T-cell (primary cell): ENCODE results near the gene PLCB1. TPM values are rescaled to one million over a fixed set of nuclear protein-coding genes. Genes with fewer than 3 reads are reported as not detected.
"Not testable (repeated sequence)": the region's sequence is repeated elsewhere in the genome, so short reads cannot be mapped to it uniquely, and the experiment has no call there.

ENCODE experiments used
- ATAC-seq, 4 experiments: fragments of 200-7000 bp in 3 of 4; fragments of 150-1000 bp in 1 of 4; cut with Tn5 transposase; replicated peaks in 1 of 4; 1 replicate in 3 of 4; 2 replicates in 1 of 4; pipeline ENCODE4 v1.10.0; 2021; ENCODE audit warnings: moderate library complexity in 3 of 4, mild to moderate bottlenecking in 2 of 4, moderate number of reproducible peaks in 1 of 4
- CTCF ChIA-PET, 2 donors: fragments of 300-600 bp; sonication (Branson Sonifier 250); formaldehyde crosslinking; loops; one replicate each; lab custom pipeline; 2022; ENCODE audit warnings: antibody characterized with exemption in 2 of 2; lab: Charles Lee
- POLR2A ChIA-PET, 2 donors: fragments of 300-600 bp; sonication (Branson Sonifier 250); formaldehyde crosslinking; loops; one replicate each; lab custom pipeline; 2022; ENCODE audit warnings: antibody characterized with exemption in 2 of 2; lab: Charles Lee
- DNase-seq, 35 experiments: peaks; one replicate each; pipeline versions ENCODE4 v3.0.0 to v3.0.0-alpha.2; 2013 to 2023
- H3K27ac ChIP-seq: one replicate; pipeline ENCODE4 v1.5.1; 2013; ENCODE audit warnings: low read length
- H3K27me3 ChIP-seq, 2 experiments: replicated peaks in 1 of 2; 1 replicate in 1 of 2; 2 replicates in 1 of 2; pipeline versions ENCODE4 v1.6.1 to v1.7.0; 2013; ENCODE audit warnings: low read length in 1 of 2, mixed read lengths in 1 of 2; ENCODE audit not compliant: control insufficient read depth in 2 of 2, insufficient read depth in 2 of 2; ENCODE audit errors: extremely low read depth in 1 of 2
- H3K36me3 ChIP-seq, 2 donors: 1 replicate in 1 of 2; 2 replicates in 1 of 2; pipeline versions ENCODE4 v1.6.1 to v1.7.0; 2013; ENCODE audit warnings: low read length in 1 of 2; ENCODE audit not compliant: control insufficient read depth in 2 of 2, insufficient read depth in 1 of 2; ENCODE audit errors: extremely low read depth in 1 of 2
- H3K4me1 ChIP-seq, 2 experiments: 1 replicate in 1 of 2; 2 replicates in 1 of 2; pipeline versions ENCODE4 v1.6.1 to v1.7.0; 2013; ENCODE audit warnings: low read length in 2 of 2, mixed read lengths in 1 of 2; ENCODE audit not compliant: insufficient read depth in 2 of 2, control insufficient read depth in 1 of 2; ENCODE audit errors: extremely low read depth in 1 of 2
- H3K4me3 ChIP-seq, 2 donors: 1 replicate in 1 of 2; 2 replicates in 1 of 2; pipeline versions ENCODE4 v1.5.1 to v1.7.0; 2013; ENCODE audit warnings: mild to moderate bottlenecking in 2 of 2, low read length in 1 of 2, moderate library complexity in 1 of 2; ENCODE audit not compliant: control insufficient read depth in 1 of 2; ENCODE audit errors: extremely low read depth in 1 of 2
- H3K9me3 ChIP-seq: 2 replicates; pipeline ENCODE4 v1.7.0; 2013
- H3K27ac Mint-ChIP-seq, 2 donors: one replicate each; pipeline ENCODE4 v1.8.0; 2020 to 2021; ENCODE audit warnings: mild to moderate bottlenecking in 2 of 2, mixed read lengths in 2 of 2
- H3K27me3 Mint-ChIP-seq, 2 donors: one replicate each; pipeline ENCODE4 v1.8.0; 2021 to 2022; ENCODE audit warnings: mixed read lengths in 2 of 2
- H3K36me3 Mint-ChIP-seq: one replicate; pipeline ENCODE4 v1.8.0; 2021; ENCODE audit warnings: mixed read lengths
- H3K4me1 Mint-ChIP-seq, 3 donors: one replicate each; pipeline ENCODE4 v1.8.0; 2020 to 2022; ENCODE audit warnings: mixed read lengths in 3 of 3, mild to moderate bottlenecking in 1 of 3
- H3K4me3 Mint-ChIP-seq, 3 donors: one replicate each; pipeline ENCODE4 v1.8.0; 2020 to 2022; ENCODE audit warnings: mild to moderate bottlenecking in 3 of 3, mixed read lengths in 3 of 3, moderate library complexity in 3 of 3
- H3K9me3 Mint-ChIP-seq, 3 donors: one replicate each; pipeline ENCODE4 v1.8.0; 2020 to 2022; ENCODE audit warnings: mixed read lengths in 3 of 3
- WGBS: methylation state at CpG from one replicate; pipeline ENCODE4 v1.1.5; 2013; ENCODE audit warnings: missing lambda C conversion rate; ENCODE audit not compliant: insufficient coverage; 5-methylcytosine and 5-hydroxymethylcytosine counted together
- total RNA-seq, 35 experiments: library from RNA in 6 of 35; stranded (reverse) in 6 of 35; fragments of 120-200 nt in 1 of 35; gene quantifications; one replicate each; pipeline versions ENCODE4 v1.2.1 to v1.2.4 and lab custom pipeline; 2013 to 2026

The PLCB1 gene
- total RNA-seq, 5 donors from 2014 or later (not counting 1 experiment from before 2014, with no cell fraction given), result 3.3 to 15.1 (median 7.4) TPM

DNA sequence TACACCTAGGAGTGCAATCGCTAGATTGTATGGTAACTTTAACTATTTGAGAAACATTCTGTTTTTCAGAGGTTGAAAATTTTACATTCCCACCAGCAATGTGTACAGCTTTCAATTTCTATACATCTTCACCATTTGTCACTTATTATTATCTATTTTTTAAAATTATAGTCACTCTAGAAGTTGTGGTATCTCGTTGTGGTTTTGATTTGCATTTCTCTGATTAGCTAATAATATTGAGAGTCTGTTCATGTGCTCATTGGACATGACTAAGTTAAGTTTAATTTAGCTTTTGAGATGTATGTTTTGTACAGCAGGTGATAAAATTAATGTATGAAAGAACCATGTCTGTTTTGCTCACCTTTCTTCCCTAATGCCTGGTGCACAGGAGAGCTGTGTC is 34.8 kb upstream of the PLCB1 start:
- Histone ChIP-seq H3K27me3 (no peaks in the 10 kb centered on the region), H3K4me3 (no peak overlapping the region), H3K36me3 (no peaks in the 10 kb centered on the region), H3K9me3 (no peaks in the 10 kb centered on the region), H3K4me1 (no peaks in the 10 kb centered on the region), H3K27ac (no peak overlapping the region)
- Mint-ChIP-seq H3K4me1 (no peaks in the 10 kb centered on the region), H3K27ac (no peak overlapping the region), H3K36me3 (no peaks in the 10 kb centered on the region), H3K9me3 (no peaks in the 10 kb centered on the region), H3K27me3 (peaks cover 6 to 12% of the 10 kb centered on the region in 2 donors), H3K4me3 (no peak overlapping the region)
- ChIA-PET CTCF (no interaction called here), POLR2A (no interaction called here)
- no peak for DNase-seq
- ATAC-seq, result no peak
- 67% methylated on average over 1 of the region's 2 CpGs for whole genome bisulfite sequencing

GRCh38 chr20:8104252-8104651 is 27.8 kb upstream of the PLCB1 start:
- 100% methylated on average over 1 of the region's 2 CpGs for whole genome bisulfite sequencing
- H3K27me3 Mint-ChIP-seq, result peaks cover 0 to 4% of the 10 kb centered on the region in 2 donors
- Histone ChIP-seq H3K36me3 (no peaks in the 10 kb centered on the region), H3K4me1 (no peaks in the 10 kb centered on the region), H3K27ac (no peak overlapping the region), H3K27me3 (peaks cover 0 to 6% of the 10 kb centered on the region in 2 experiments), H3K4me3 (no peak overlapping the region), H3K9me3 (no peaks in the 10 kb centered on the region)
- ATAC-seq, result no peak
- no peak overlapping the region for H3K4me3 Mint-ChIP-seq
- no peak for DNase-seq
- H3K4me1 Mint-ChIP-seq, result no peaks in the 10 kb centered on the region
- no peak overlapping the region for H3K27ac Mint-ChIP-seq
- ChIA-PET CTCF (no interaction called here), POLR2A (no interaction called here)
- peaks cover 3% of the 10 kb centered on the region for H3K36me3 Mint-ChIP-seq
- peaks cover 15 to 37% (median 19%) of the 10 kb centered on the region in 3 donors for H3K9me3 Mint-ChIP-seq

GRCh38 chr20:8114612-8115011 is 17.5 kb upstream of the PLCB1 start:
- CTCF ChIA-PET, H3K9me3 ChIP-seq, H3K4me3 ChIP-seq, DNase-seq, H3K36me3 Mint-ChIP-seq, H3K4me1 Mint-ChIP-seq, H3K27ac ChIP-seq, H3K4me3 Mint-ChIP-seq, H3K27ac Mint-ChIP-seq, ATAC-seq, H3K4me1 ChIP-seq, H3K36me3 ChIP-seq, H3K27me3 Mint-ChIP-seq, H3K27me3 ChIP-seq, H3K9me3 Mint-ChIP-seq, POLR2A ChIA-PET: not testable (repeated sequence)
- WGBS, result 91% methylated on average over 19 of the region's 21 CpGs

DNA sequence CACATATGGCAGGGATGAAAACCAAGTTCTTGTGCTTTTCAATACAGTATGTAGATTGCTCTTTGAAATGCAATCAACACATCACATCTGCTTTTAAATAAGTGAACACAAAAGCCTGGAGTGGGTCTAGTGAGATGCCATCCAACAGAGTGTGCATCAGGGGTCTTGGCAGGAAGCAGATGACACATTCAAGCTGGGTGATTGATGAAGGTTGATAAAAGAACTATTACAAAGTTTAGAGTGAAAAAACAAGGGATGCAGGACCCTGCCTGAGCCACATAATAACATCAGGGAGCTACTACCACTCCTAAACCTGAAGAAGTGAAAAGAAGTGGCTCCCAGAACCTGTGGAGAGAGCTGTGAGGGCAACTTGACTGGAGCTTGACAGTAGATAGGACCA is 16.6 kb upstream of the PLCB1 start:
- H3K4me1 ChIP-seq, result no peaks in the 10 kb centered on the region
- Mint-ChIP-seq H3K4me3 (no peak overlapping the region), H3K9me3 (no peaks in the 10 kb centered on the region), H3K27ac (no peak overlapping the region), H3K27me3 (peaks cover 4% of the 10 kb centered on the region in 2 donors), H3K36me3 (no peaks in the 10 kb centered on the region), H3K4me1 (no peaks in the 10 kb centered on the region)
- H3K4me3 ChIP-seq, result no peak overlapping the region
- no peak overlapping the region for H3K27ac ChIP-seq
- no peak for DNase-seq
- H3K27me3 ChIP-seq, result no peaks in the 10 kb centered on the region
- CTCF ChIA-PET, result no interaction called here
- POLR2A ChIA-PET, result no interaction called here
- no peaks in the 10 kb centered on the region for H3K36me3 ChIP-seq
- no peak for ATAC-seq
- no peaks in the 10 kb centered on the region for H3K9me3 ChIP-seq

GRCh38 chr20:8116067-8116811 is 15.8 kb upstream of the PLCB1 start:
- Histone ChIP-seq H3K4me3 (no peak overlapping the region), H3K27ac (no peak overlapping the region), H3K27me3 (no peaks in the 10 kb centered on the region), H3K4me1 (no peaks in the 10 kb centered on the region), H3K9me3 (no peaks in the 10 kb centered on the region), H3K36me3 (no peaks in the 10 kb centered on the region)
- Mint-ChIP-seq H3K4me3 (no peak overlapping the region), H3K27me3 (peaks cover 4% of the 10 kb centered on the region in 2 donors), H3K4me1 (no peaks in the 10 kb centered on the region), H3K9me3 (no peaks in the 10 kb centered on the region), H3K36me3 (no peaks in the 10 kb centered on the region), H3K27ac (no peak overlapping the region)
- POLR2A ChIA-PET, result no interaction called here
- CTCF ChIA-PET, result no interaction called here
- no peak for DNase-seq
- no peak for ATAC-seq
- WGBS, result 88% methylated on average over 4 of the region's 5 CpGs

GRCh38 chr20:8117636-8118035 is 14.4 kb upstream of the PLCB1 start:
- Histone ChIP-seq H3K4me3 (no peak overlapping the region), H3K9me3 (no peaks in the 10 kb centered on the region), H3K27me3 (no peaks in the 10 kb centered on the region), H3K36me3 (no peaks in the 10 kb centered on the region), H3K27ac (no peak overlapping the region), H3K4me1 (no peaks in the 10 kb centered on the region)
- H3K9me3 Mint-ChIP-seq, result no peaks in the 10 kb centered on the region
- ATAC-seq, result no peak
- CTCF ChIA-PET, result no interaction called here
- no CpG with 5 or more reads among the region's 3 CpGs for WGBS
- no peaks in the 10 kb centered on the region for H3K36me3 Mint-ChIP-seq
- no peak overlapping the region for H3K4me3 Mint-ChIP-seq
- peaks cover 4% of the 10 kb centered on the region in 2 donors for H3K27me3 Mint-ChIP-seq
- DNase-seq, result no peak
- POLR2A ChIA-PET, result no interaction called here
- no peaks in the 10 kb centered on the region for H3K4me1 Mint-ChIP-seq
- no peak overlapping the region for H3K27ac Mint-ChIP-seq

DNA sequence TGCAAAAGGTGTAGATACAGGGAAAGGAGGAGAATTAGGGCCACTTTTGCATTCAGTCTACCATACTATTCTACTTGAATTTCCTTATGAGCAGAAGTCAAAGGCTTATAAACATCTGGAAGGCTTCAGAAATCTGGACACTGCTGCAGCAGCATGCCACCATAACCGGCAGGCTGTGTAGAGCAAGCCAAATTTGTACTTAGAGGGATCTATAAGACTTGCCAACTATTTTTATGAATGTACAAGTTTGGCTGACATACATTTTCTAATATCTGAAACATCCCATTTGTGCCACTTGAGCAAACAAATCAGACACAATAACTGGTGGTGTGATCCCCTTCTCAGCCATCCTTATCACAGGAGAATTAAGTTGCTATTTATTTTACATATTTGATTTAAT is 14.0 kb upstream of the PLCB1 start:
- ChIA-PET CTCF (no interaction called here), POLR2A (no interaction called here)
- Histone ChIP-seq H3K27ac (no peak overlapping the region), H3K27me3 (no peaks in the 10 kb centered on the region), H3K4me1 (no peaks in the 10 kb centered on the region), H3K36me3 (no peaks in the 10 kb centered on the region), H3K9me3 (no peaks in the 10 kb centered on the region), H3K4me3 (no peak overlapping the region)
- no peak for ATAC-seq
- no CpG with 5 or more reads among the region's 1 CpG for WGBS
- H3K9me3 Mint-ChIP-seq, result no peaks in the 10 kb centered on the region
- no peak overlapping the region for H3K27ac Mint-ChIP-seq
- H3K4me3 Mint-ChIP-seq, result no peak overlapping the region
- H3K4me1 Mint-ChIP-seq, result no peaks in the 10 kb centered on the region
- DNase-seq, result no peak
- peaks cover 4% of the 10 kb centered on the region in 2 donors for H3K27me3 Mint-ChIP-seq
- no peaks in the 10 kb centered on the region for H3K36me3 Mint-ChIP-seq
